Occipital lobe (tissue), 2 donors: ENCODE data around the gene LTBP3. TPM values are rescaled to one million over a fixed set of nuclear protein-coding genes. Genes with fewer than 3 reads are reported as not detected.

Source experiments
- DNase-seq: peaks from one replicate; lab custom pipeline; 2025; lab: John Stamatoyannopoulos, UW
- total RNA-seq: library from RNA; depleted of rRNA; stranded (reverse); fragments of >200 nt; gene quantifications from one replicate; pipeline ENCODE4 v1.2.3, GENCODE V29; 2014

LTBP3 gene
- total RNA-seq, 1 donor from 2014 or later: 18.4 TPM

DNA sequence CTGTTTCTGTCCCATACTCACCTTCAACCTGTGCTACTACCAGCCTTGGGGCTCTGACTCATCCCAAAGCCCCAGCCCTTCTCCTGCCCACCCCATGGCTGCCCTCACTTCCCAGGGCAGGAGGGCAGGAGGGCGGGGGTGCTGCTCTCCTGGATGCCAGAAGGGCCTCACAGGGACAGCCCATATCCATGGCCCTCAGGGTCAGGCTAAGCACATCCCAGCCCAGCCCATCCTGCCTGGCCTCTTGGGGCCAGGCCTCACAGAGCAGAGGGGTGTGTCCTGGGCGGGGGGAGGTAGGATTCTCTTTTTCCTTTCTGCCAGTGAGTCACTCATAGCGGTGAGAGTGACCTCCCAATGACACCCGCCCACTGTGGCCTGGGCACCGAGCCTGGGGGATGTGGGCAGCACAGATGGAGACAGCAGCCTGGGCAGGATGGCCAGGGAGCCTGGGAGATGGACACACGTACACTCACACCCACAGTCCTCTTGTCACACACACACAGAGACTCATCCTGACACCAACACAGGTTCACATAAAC is 2.4 kb downstream of the LTBP3 start:
- no peak for DNase-seq

DNA sequence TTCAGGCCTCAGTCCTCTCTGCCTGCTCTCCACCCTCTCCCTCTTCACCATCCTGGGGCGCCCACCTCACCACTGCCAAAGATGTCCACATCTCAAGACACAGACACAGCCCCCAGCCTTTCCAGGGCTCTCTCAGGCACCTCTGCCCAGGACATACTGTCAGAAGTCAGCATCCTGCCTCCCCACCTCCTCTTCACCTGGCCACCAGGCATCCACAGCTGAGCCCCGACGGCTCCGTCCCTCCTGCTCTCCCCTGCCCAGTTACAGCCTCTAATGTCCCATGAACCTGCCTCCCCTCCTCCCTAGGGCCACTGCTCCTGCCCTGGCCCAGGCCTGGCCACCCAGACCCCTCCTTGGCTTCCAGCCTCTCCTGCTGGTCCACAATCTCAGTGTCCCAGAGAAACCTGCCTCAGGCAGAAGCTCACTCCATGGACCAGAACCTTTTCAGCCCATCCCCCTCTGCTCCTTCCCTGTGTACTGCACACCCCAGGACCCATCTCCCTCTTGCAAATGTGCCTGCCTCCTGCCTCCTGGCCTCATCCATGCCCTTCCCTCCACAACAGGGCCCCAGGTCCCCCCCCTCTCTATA is 3.2 kb downstream of the LTBP3 start:
- DNase-seq: no peak

DNA sequence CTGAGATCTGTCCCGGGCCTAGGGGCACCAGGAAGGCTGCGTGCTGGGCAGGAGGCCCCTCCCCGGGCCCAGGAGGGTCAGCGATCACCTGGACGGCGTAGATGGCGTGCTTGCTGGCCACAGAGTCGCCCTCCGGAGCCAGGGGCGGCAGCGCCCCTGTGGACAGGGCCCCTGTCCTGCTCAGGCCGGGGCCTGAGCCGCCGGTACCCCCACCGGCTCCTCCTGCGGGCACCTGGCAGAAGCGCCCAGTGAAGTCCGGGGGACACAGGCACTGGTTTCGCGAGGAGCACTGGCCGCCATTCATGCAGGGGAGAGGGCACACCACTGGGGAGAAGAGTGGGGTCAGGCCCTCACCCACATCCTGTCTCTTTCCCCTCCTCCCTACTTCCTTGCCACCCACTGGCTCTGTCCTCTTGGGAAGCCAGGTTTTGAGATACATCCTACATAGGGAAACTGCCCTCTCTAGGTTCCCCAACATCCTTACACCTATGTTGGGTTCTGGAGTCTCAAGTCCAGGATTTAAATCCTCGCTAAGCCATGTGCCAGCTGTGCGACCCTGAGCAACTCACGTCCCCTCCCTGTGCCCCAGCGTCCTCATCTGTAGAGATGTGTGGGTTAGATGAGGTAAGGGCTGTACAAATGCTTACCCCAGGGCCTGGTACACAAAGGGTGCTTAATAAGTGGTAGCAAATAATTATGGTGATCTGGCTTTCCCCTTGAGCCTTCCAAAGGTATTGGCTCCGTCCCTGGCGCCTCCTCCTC is 3.9 kb downstream of the LTBP3 start:
- no peak for DNase-seq

DNA sequence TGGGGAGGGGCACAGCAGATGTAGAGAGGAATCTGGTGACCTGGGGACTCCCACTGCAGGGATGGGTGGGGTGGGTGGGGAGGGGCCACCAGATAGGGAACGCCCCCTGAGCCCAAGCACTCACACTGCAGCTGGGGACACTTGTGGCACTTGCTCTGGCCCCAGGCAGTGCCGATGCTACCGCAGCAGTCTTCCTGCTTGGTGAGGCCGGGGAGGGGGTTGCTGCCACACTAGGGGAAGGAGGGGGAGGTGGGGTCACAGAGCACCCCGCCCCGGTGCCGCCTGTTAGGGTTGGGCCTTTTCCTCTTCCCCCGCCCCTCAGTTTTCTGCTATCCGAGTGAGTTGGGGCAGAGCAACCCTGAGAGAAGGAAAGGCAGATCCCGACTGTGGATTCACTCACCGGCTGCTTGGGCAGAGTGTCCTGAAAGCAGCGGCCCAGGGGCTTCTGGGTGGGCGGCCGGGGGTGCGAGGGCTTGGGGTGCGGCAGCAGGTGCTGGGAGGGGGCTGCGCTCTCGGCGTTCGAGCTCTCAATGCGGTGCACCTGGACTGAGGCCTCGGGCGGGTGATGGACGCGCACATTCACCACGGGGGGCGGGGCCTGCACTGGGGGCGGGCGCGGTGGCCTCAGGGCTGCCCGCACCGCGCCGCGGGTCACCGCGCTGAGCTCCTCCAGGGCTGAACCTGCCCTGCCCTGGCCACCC is 4.7 kb downstream of the LTBP3 start:
- no peak for DNase-seq

DNA sequence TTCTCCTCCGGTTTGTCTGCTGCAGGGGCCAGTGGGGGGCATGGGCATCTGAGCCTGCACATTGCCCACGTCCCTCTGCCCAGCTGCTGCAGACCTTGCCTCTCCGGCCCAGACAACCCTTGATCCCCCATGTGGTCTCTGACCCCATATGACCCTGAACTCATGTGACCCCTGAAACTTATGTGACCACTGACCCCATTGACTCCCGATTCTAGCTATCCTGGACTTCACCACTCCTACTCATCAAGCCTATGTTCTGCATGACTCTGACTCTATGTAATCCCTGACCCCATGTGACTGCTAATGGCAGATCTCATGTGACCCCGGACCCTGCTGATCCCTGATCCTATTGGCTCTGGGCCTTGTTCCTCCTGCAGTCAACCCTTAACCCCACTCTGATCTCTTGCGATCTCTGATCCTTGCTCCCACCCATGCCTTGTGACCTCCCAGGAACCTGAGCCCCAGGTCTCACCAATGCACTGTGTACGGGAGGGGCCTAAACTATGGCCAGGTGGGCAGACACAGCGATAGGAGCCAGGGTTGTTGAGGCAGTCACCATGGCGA is 5.7 kb downstream of the LTBP3 start:
- DNase-seq: no peak

DNA sequence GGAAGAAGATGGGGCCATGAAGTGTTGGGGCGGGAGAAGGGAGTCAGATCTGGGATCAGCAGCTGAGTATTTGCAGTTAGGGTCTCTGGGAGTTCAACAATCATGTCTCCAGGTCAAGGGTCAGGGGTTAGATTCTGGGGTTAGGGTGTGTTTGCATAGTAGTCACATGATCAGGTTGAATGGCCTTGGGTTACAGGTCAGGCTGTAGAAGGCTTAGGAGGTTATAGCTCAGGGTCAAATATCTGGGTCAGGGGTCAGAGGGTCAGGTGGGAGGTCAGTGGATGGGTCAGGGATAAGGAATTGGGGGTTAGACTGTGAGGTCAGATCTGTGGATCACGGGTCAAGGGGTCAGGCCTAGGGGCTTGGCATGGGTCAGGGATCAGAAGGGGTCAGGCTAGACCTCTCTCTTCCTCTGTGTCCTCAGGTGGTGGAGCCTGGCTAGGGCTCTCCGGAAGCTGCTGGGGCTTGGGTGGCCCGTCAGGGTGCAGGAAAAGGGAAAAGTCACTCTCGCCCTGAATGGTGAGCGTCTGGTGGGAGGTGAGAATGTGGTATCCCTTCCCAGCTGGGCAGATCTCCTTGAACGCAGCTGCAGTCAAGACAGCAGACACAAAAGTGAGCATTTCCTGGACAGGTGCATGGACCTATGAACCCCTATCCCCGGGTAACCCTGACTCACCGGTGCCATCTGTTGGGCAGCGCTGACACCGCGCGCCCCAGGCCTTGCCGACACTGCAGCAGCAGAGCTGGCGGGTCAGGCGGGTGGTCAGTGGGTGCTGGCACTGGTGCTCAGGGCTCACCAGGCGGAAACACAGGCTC is 6.4 kb downstream of the LTBP3 start:
- DNase-seq: no peak

DNA sequence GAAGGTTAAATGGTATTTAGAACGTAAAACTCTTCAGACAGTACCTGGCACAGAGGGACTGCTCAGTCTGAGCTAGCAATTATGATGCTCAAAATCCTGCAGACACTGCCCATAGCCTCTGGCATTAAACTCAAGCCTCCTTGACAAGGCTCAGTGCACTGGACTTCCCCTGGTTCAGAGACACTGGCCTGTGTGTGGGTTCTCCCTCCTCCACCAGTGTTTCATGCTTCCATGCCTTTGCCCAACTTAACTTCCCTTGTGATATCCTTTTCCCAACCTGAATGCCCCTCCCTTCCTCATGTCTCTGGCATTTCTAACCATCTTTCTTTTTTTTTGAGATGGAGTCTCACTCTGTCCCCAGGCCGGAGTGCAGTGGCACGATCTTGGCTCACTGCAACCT is 9.1 kb downstream of the LTBP3 start:
- no peak for DNase-seq

DNA sequence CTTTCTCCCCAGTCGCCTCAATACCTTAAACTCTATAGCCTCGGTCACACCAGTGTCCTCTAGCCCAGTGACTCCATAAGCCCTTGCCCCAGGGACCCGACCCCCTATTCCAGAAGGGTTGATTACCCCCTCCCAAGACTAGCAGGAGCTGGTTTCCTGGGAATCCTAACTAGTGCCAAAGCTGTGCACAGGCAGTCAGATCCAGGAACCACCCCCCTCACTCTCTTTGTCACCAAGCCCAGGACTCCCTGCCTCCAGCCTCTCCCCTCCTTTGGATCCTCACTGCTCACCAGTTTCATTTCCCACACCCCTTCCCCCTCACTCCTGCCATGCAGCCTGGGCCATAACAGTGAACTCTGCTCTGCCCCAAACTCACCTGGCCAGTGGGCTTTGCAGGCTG is 9.8 kb downstream of the LTBP3 start:
- no peak for DNase-seq

DNA sequence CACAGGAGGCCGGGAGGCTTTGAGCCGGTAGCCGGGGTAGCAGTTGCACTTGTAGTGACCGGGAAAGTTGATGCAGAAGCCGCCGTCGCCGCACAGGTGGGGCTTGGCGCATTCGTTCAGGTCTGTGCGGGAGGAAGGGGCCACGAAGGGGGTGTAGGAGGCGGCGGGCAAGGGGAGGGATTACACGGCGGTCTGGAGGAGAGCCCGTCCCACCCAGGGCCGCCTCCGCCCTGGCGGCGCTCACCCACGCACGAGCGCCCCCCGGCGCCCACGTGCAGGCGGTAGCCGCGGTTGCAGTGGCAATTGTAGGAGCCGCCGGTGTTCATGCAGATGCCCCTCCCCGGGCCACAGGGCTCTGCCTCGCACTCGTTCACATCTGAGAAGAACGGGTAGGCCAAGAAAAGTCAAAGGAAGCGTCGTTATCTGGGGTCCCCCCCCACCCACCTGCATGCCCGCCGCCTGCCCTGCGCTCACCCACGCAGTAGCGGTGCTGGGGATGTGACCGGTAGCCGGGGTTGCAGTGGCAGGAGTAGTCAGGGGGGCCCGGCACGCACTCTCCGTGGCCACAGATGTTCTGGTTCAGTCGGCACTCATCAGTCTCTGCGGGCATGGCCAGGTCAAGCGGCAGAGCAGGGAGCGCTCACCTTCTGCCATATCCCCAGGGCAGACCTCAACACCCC is 10.6 kb downstream of the LTBP3 start:
- no peak for DNase-seq

DNA sequence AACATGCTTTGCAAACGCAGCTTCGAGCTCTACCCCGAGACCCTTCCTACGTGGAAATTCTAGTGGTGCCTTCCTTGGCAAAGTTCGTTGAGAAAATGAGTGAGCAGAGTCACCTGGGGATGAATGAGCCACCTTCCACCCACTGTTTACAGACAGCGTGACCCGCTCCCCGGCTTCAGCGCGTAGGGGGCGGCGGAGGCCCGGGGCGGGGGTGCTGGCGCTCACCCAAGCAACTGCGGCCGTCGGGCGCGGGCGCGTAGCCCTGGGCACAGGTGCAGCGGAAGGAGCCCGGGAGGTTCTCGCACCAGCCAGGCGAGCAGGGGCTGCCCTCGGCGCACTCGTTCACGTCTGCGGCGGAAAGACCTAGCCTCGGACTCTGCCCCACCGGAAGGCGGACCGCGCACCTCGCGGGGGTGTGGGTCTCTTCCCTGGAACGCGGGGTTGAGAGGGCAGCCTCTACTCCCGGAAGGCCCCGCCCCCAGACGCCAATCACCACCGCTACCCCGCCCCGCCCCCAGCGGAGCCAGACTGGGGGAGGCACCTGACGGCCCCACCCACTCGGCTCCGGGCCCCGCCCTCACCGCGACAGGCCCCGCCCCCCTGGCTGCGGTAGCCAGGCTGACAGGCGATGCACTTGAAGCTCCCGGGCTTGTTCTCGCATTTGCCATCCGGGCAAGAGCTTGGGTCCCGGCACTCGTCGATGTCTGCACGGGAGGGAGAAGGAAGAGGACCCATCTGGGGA is 11.8 kb downstream of the LTBP3 start:
- DNase-seq: no peak

DNA sequence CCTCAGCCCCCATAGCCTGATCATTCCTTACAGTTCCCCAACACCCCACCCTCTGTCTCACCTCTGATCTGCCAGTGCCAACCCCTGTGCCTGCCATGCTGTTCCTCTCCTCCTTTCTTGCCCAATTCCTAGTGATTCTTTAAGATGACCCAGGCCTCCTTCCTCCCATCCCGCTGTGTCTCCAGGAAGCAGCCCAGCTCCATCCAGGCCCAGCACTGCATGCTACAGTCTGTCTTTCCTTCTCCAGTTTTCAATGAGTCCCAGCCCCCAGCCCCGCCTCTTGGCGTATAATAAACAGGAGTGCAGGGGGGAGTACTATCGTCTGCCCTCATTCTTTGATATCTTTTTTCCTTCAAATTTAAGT is 12.3 kb downstream of the LTBP3 start:
- no peak for DNase-seq

DNA sequence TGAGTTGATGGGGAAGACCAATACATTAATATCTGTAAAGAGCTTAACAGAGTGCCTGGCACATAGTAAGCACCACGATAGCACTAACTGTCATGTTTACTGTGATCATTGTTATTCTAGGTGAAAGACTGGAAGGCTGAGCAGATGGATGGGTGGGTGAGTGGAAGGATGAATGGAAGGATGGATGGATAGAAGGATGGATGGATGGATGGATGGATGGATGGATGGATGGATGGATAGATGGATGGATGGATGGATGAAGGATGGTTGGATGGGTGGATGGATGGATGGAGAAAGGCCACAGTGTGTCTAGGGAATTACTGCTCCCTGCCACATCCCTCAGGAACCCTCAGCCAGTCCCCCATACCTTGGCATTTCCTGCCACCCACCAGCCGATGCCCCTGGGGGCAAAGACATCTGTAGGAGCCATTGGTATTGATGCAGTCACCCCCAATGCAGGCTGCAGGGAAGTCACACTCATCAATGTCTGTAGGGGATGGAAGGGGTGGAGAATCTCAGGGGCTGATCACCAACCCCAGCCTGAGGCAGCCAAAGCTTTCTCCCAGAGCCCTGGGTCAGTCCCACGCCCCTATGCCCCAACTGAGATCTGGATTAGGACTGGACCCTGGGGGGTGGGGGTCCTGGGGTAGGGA is 15.3 kb downstream of the LTBP3 start:
- no peak for DNase-seq

DNA sequence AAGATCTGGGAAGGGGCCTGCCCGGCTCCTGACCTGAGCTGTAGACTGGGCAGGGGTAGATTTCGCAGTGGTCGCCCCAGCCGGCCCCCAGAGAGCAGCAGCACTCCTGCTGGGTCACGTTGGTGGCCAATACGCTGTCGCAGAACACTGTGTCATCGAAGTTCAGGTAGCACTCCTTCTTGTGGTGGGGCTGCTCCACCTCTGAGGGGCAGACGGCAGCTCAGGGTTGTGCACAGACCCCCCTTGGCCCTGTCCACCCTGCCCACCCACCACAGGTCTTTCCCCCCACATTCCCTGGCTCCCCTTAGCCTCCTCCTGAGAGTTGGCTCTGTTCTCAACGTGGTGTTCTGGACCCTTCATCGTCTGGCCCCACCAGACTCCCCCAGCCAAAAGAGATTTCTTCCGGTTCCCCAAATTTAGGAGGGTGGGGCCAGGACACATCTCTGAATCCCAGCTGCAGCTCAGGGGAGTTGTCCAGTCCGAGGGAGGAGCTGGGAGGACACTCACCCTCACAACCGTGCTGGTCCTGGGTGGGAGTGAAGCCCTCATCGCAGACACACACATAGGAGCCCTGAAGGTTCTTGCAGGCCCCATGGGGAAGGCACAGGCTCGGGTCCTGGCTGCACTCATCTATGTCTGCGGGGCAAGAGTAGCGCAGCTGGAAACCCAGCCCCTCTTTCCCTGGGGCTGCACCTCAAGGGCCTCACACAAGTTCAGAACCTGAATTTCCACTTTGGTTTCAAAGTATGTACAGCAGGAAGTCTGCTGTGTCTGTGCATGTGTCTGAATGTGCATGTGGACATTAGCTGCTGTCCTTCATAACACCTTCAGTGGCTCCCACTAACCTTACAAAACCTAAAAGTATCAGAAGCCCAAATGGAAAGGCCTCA is 16.8 kb downstream of the LTBP3 start:
- DNase-seq: no peak

DNA sequence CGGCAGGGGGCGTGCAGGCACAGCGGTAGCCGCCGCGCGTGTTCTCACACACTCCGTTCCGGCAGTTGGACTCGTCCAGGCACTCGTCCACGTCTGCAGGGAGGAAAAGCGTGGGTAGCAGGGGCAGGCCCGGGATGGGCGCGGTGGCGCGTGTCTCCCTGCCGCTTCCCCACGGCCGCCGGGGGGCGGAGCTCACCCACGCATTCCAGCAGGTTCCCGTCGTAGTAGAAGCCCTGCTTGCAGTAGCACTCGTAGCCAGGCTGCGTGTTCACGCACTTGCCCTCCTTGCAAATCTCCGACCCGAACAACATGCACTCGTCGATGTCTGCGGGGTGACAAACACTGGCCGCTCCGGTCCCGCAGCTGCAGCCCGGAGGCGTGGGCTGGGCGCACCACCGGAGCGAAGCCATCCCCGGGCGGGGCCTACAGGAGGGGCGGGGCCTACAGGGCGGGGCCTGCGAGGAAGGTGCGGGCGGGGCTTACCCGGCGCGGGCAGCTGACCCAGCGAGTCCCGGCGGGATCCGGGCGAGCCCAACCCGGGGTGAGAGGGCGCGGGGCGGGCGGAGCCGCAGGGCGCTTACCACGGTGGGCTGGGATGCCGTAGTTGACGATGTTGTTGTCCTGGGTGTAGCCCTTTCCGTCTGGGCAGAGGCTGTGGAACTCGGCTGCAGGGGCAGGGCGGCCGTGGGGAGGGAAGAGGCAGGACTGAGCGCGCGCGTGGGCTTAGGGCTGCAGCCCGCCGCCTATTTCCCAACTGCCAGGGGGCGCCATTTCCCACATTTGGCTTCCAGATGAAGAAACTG is 17.7 kb downstream of the LTBP3 start:
- DNase-seq: peak; percentile 92

DNA sequence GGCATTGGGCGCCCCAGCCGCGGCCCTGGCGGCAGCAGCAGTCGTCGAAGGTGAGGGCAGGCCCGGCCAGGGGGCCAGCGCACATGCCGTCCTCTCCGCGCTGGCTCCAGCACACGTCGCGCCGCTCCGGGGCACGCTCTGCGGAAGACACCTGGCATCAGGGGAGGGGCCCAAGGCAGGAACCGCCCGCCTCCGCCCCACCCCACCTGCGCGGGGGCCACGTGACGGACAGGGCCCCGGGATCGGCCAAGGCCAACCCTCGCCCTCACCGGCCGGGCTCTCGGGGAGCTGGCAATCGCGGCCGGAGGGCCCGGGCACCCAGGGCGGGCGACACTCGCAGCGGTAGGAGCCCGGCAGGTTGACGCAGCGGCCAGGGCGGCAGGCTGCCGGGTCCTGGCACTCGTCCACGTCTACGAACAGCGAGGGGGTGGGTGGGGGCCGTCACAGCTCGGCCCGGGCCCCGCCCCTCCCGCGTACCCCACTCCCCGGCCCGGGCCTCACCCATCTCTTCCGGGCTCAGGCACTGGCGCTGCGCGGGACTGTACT is 18.3 kb downstream of the LTBP3 start:
- DNase-seq: no peak

DNA sequence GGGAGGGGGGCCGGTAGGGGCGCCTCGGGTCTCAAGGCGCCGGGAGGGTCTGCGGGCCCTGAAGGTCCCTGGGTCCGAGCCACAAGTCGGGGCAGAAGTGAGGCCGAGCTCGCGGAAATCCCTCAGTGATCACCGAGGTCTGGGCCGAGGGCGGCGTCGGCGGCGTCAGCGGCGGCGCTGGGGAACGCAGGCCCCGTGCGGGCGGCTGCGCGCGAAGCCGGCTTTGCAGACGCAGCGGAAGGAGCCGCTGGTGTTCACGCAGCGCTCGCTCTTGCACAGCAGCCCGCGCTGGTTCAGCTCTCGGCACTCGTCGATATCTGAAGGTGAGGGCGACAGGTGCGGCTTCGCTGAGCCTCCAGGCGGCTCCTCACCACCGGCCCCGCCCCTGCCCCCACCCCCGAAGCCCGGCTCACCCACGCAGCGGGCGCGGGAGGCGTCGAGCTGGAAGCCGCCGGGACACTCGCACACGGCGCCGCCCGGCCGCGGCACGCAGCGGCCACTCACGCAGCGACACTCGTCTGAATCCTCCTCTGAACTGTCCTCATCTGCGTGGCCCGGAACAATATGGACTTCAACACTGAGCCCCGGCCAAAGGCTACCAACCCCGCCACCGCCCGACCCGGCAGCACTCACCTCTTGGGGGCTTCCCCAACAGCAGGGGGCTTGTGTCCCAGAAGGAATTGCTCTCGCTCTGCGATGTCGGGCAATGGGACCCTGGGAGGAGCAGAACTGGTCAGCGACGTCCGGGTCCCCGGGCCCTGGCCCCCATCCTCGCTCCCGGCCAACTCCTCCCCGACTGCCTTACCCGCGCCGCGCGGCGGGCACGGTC is 19.0 kb downstream of the LTBP3 start:
- DNase-seq: no peak
